NCI-H2171 (cell line): ENCODE measurements around the gene AIFM3.

Experiments
- DNase-seq: peaks from one replicate; lab custom pipeline; 2025; lab: John Stamatoyannopoulos, UW

AIFM3 gene

GRCh38 chr22:20976291-20976877 is 9.3 kb downstream of the AIFM3 start:
- no peak for DNase-seq

DNA sequence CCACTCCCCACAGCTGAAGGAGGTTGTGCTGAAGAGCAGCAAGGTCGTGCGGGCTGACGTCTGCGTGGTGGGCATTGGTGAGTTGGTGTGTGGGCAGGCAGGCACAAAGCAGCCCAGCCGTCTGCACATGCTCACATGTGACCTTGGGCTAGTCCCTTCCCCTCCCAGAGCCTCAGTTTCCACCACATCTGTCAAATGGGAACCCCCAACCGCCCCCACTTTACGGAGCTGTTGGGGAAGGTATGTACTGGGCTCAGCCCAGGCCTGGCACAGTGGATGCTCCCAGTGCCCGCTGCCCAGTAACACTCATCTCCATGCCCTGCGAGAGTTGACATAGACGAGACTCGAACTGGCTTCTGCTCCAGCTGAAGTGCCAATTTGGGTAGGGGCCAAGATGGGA is 10.0 kb downstream of the AIFM3 start:
- no peak for DNase-seq

GRCh38 chr22:20977516-20978170 is 10.6 kb downstream of the AIFM3 start:
- no peak for DNase-seq

DNA sequence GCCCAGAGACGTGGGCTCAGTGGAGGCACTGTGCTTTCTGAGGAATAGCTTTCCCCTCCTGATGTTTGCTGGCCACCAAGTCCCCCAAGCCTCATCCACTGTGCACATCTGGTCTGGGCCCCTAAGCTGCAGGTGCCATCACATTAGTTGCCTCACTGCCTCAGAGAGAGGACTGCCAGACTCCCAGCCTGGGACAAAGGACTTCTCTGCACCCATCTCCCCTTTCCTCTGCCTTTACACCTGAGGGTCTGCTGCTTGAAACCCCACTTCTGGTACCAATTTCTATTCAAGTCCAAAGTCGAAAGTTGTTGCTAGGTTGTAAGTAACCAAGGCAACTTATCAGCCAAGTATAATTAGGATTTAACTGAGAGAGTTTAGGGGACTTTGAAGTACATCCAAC is 11.4 kb downstream of the AIFM3 start:
- DNase-seq = no peak

DNA sequence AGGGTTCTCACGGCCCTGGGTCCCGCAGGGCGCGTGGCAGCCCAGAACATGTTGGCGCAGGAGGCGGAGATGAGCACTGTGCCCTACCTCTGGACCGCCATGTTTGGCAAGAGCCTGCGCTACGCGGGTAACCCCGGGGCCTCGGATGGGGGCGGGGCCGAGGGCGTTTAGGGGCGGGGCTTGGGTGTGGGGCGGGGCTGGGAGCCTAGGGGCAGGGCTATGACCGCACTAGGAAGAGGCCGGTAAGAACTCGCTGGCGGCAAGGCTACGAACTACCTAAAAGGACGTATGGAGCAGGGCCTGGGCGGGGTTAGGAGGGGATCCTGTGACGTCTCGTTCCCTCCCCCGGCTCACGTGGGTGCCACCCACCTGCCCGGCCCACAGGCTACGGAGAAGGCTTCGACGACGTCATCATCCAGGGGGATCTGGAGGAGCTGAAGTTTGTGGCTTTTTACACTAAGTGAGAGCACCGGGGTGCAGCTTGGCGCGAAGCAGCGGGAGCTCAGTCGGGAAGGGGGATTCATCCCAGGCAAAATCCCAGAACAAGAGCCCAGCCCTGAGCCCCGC is 12.3 kb downstream of the AIFM3 start:
- no peak for DNase-seq

DNA sequence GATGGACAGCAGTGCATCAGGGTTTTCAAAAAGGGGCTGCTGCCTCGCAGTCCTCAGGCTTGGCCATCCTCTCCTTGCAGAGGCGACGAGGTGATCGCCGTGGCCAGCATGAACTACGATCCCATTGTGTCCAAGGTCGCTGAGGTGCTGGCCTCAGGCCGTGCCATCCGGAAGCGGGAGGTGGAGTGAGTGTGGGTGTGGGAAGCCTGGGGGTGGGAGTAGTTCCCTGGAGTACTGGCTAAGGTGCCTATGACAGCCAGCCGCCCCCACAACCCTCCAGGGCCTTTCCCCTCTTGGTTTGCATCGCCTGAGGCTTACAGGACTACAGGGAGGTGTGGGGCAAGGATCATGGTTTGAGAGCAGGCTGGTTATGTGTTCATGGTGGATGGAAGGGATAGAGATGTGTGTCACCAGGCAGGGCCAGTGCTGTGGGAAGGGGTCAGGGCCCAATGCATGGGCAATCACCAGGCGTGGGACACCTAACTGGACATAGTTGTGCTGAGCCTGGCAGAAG is 12.9 kb downstream of the AIFM3 start:
- no peak for DNase-seq

DNA sequence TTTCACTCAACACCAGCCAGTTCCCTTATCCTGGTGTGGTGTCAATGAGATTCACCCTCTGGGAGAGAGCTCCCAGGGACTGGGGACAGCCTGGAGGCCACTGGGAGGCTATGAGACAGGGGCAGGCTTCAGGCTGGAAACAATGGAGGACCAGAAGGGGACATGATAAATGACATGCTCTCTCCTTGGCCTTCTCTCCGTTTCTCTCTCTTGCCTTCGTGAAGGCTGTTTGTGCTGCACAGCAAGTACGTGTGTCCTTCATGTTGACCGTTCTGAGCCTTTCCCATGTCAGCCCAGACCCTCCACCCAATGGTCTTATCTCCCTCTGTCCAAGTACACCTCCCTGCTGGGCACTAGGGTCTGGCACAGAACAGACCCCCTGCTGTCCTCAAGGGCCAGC is 13.5 kb downstream of the AIFM3 start:
- DNase-seq = no peak

DNA sequence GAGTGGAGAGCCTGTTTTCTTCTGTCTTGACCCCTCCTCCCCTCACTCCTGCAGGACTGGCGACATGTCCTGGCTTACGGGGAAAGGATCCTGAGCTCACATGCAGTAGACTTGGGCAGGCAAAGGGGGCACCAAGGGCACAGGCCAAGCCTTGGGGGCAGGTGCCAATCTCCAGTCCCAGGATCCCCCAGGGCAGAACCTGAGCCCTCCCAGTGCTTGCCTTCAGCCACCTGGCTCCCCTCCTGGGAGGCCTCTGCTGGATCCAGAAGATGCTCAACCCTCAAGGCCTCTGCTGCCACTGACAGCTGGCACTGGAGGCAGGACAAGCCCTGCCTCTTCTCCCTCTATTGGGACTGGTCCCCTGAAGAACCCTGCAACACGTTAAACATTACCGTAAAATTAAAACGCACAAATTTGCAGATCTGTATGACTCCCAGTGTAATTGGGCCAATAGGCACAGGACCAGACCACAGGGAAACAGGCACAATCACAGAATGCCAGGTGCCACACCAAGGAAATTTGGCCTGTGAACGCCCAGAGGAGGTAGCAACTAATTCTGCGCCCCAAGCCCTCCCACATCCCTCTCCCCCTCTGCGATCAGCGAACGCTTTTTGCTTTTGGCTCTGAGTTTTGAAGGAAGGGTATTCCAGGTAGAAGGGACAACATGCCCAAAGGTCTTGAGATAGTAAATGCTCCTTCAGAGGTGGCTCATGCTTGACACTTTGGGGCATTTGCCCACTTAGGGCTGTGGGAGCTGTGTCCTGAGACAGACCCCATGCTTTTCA is 14.1 kb downstream of the AIFM3 start:
- no peak for DNase-seq

DNA sequence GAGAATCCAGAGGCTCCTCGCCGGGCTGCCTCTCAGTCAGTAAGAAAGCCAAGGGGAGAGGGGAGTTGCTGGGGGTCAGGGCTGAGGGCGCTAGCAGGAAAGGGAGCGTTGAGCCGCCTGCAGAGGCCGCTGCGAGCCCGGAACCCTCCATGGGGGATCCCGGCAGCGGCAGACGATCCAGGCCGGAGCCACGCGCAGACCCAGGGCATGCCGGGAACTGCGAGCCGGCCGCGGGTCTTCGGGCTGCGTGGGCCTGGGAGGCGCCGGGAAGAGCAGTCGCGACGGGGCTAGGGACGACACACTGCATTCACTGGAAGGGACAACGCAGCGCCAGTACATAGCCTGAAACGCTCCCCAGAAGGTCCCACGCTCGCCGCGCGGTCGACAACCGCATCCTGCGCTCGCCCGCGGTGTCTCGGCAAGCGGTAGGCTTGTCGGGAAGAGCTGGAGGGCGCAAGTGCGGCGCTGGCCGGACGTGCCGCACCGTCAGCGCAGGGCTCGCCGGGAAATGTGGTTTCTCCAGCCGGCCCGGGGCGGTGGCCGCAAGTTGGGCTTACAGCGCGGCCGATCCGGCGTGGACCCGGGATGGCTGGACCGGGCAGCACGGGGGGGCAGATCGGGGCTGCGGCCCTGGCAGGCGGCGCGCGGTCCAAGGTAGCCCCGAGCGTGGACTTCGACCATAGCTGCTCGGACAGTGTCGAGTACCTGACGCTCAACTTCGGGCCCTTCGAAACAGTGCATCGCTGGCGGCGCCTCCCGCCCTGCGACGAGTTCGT is 14.9 kb downstream of the AIFM3 start, which contains the start of gene LZTR1:
LZTR1 (plus strand) TSS at position 511 of the 776 bp plus-strand sequence; CDS start at position 586, 75 bp downstream.
- DNase-seq = peak; percentile 72

DNA sequence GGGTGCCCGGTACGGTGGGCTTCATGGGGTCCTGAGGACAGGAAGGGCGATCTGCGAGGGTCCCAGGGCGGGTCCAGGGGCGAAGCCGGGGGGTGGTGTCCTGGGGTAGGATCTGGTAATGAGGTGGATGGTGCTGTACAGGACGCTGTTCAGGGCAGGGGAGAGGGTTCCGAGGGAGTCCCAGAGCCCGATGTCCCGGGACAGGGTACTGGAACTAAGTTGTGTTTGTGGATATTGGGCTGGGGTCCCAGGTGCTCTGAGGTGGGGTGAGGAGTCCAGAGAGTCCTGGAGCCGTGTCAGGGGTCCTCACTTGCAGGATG is 15.5 kb downstream of the AIFM3 start:
- DNase-seq = no peak

- DNase-seq = no peak
Observed at GRCh38 chr22:20983081-20983771, 16.2 kb downstream of the AIFM3 start.

- DNase-seq = no peak
Observed at GRCh38 chr22:20985720-20986119, 18.7 kb downstream of the AIFM3 start.

DNA sequence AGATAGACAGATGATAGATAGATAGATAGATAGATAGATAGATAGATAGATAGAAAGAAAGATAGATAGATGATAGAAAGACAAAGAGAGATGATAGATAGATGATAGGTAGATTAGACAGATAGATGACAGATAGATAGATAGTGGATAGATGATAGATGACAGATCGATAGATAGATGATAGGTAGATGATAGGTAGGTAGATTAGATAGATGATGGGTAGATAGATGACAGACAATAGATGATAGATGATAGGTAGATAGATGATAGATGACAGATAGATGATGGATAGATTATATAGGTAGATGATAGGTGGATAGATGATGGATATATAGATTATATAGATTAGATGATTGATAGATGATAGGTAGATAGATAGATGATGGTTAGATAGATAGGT is 19.3 kb downstream of the AIFM3 start:
- no peak for DNase-seq

GRCh38 chr22:20987375-20987774 is 20.3 kb downstream of the AIFM3 start:
- DNase-seq = no peak

DNA sequence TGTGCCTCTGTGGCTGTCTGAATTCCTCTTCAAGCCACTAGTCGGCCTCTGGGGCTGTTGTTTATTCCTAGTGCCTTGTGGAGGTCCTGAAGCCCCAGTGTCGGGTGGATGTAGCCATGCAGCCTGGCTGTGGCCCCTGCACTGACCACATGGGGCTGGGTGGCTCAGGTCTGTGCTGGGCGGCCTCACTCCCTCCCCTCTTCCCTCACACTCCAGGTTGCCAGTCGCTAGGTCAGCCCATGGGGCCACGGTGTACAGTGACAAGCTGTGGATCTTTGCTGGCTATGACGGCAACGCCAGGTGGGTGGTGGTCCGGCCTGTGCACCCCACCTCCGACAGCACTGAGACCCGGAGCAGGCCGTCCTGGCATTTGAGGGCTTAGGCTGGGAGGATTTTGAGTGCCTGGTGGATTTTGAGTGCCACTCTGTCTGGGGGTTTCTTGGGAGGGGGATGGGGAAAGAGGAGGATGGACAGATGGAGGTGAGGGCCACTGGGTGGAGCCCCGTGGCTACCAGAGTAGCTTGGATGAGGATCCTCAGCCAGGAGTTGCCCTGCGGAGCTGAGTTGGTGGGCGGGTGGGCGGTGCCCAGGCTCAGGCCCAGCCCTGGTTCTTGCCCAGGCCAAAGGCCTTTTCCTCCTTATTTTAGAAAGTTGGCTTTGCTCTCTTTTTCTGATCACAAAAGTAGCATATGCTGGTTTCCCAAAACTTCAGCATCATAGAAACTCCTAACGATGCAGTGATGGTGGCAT is 21.7 kb downstream of the AIFM3 start:
- DNase-seq = no peak

DNA sequence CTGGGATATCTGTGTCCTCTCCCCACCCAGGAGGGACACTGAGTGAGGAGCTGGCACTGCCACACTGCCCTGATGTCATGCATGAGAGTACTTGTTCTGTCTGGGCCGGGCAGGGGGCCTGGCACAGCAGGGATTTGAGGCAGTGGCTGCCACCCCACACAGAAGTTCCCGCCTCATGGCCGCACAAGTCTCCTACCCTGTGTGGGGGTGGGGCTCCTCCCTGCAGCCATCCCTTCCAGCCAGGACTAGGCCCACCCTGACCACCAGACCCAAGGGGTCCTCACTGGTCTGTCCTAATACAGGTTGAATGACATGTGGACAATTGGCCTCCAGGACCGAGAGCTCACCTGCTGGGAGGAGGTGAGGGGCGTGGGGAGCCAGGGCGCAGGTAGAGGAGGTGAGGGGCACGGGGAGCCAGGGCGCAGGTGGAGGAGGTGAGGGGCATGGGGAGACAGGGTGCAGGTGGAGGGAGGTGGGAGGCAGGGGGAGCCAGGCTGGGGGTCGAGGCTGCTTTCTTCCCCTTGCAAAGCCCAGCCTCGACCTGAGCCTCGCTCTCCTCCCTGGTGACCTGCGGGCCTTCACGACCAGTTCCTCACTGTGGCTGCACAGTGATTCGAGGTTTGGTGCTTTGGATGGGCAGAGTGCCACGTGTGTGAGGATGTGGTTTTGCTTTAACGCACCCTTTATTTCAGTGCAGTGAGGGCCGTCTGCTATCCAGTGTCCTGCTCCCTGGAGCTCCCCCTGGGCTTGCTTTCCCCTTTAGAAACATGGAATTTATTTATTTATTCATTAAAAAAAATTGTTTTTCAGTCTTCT is 22.5 kb downstream of the AIFM3 start:
- no peak for DNase-seq

DNA sequence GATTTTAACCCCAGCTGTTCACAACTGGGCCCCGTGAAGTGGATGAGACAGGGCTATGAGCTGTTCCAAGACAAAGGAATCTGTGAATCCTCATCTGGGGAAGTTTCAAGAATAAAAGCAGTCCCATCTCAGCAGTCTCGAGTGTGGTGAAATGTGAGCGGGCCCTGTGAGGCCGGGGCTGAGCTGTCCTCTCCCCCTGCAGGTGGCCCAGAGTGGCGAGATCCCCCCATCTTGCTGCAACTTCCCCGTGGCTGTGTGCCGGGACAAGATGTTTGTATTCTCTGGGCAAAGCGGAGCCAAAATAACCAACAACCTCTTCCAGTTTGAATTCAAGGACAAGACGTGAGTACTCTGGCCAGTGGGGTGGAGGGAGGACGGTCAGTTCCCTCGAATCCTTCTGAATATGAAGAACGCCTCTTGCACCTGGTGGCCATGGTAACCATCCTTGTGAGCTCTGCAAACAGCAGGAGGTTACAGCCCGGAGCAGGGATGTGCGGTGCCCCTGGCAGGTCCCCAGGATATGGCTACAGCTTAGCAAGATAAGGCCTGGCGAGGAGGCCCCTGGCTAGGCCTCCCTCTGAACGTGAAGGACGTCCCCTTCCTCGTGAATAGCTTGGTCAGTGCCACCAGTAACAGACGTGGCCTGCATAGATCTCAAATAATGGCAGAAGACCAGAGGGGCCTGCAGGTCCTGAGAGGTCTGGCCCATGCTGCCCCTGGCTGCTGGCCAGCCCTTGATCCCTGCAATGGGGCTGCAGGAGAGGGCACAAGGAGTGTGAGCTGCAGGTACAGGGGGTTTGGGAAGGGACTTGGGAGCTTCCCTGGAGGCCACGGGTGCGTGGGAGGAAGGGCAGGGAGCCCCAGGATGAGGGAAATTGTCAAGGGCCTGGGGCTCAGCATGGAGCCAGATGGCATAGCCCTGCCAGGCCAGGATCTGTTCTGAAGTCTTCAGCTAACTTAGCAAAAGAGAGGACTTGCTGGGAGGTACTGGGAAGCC is 23.4 kb downstream of the AIFM3 start:
- no peak for DNase-seq

- DNase-seq = no peak
Observed at GRCh38 chr22:20991252-20992055, 24.4 kb downstream of the AIFM3 start.
